Gastroesophageal sphincter (tissue), 3 donors: Measurements from ENCODE around the gene MYO15B.

ENCODE experiments used
- POLR2A ChIP-seq, 2 donors: fragments of 450-650 bp; IDR thresholded peaks; one replicate each; pipeline ENCODE4 v1.6.1; 2017; ENCODE audit warnings: antibody characterized with exemption in 2 of 2, mild to moderate bottlenecking in 2 of 2, moderate library complexity in 1 of 2
- POLR2AphosphoS5 ChIP-seq: sonication (generic); formaldehyde crosslinking; IDR thresholded peaks from one replicate; pipeline ENCODE4 v1.6.1; 2017; ENCODE audit warnings: antibody characterized with exemption
- TF ChIP-seq, protein P1 (sequence below), 4 experiments: fragments of 200-600 bp in 2 of 4; fragments of 450-650 bp in 2 of 4; sonication (generic) in 1 of 4; IDR thresholded peaks; one replicate each; pipeline ENCODE4 v1.5.1; 2017 to 2019; ENCODE audit warnings: antibody characterized with exemption in 4 of 4, mild to moderate bottlenecking in 2 of 4, moderate library complexity in 2 of 4

DNA sequence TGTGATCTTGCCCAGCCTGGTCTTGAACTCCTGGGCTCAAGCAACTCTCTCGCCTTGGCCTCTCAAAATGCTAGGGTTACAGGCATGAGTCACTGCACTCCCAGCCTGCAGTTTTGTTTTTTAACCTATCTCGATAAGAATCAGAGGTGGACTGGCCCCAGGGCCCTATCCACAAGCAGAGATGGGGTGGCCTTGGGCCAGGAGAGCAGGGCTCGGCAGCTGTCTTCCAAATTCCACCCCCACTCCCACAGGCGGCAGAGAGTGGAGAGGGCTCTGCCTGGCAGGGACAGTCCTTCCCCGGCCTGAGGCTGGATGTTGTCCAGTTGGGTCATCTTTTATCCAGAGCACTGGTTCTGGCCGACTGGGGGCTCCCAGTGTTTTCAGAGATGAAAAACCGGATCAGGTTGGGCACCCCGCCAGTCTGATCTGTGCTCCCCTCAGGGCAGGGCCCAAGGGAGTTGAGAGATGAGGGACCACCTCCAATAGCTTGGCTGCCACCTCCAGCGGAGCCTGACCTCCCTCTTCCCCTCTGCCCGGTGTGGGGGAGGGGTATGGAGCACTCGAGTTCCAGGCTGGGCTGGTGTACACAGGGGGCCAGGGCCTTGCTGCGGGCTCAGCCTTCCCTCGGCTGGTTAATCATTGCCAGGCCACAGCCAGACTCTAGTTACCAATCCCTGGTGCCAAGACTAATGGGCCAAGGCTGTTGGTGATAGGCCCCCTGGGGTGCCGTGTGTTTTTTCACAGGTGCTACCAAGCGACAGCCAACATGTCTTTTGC lies 30.3 kb upstream of the MYO15B start:
- TF ChIP-seq POLR2A (IDR thresholded peaks at IDR 0.05) (no peak), POLR2AphosphoS5 (no peak)
- TF ChIP-seq, protein P1, sequence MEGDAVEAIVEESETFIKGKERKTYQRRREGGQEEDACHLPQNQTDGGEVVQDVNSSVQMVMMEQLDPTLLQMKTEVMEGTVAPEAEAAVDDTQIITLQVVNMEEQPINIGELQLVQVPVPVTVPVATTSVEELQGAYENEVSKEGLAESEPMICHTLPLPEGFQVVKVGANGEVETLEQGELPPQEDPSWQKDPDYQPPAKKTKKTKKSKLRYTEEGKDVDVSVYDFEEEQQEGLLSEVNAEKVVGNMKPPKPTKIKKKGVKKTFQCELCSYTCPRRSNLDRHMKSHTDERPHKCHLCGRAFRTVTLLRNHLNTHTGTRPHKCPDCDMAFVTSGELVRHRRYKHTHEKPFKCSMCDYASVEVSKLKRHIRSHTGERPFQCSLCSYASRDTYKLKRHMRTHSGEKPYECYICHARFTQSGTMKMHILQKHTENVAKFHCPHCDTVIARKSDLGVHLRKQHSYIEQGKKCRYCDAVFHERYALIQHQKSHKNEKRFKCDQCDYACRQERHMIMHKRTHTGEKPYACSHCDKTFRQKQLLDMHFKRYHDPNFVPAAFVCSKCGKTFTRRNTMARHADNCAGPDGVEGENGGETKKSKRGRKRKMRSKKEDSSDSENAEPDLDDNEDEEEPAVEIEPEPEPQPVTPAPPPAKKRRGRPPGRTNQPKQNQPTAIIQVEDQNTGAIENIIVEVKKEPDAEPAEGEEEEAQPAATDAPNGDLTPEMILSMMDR (IDR thresholded peaks at IDR 0.05), result no peak
